HG03571 (cell line): ENCODE data around the gene PRRG2.

ENCODE experiments used
- ATAC-seq: cut with Tn5 transposase; IDR thresholded peaks from one replicate; pipeline ENCODE4 v1.9.1; 2021; ENCODE audit not compliant: unreplicated experiment

PRRG2 gene

DNA sequence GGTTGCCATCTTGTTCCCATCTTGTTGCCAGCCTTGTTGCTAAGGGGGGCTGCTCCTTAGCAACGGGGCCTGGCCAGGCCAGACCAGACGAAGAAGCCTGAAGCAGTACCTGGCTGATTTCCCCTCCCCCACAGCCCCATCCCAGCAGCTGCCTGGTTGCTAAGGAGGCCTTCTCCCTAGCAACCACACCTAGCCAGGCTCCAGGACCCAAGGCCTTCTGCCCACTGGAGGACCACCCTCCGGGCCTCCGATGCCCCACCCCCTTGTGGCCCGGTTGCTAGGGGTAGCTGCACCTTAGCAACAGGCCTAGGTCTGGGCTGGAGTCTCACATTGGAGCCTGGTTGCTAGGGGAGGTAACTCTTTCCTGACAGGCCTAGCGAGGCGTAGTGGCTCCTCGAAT, 3.9 kb downstream of the PRRG2 start:
- ATAC-seq, result no peak

DNA sequence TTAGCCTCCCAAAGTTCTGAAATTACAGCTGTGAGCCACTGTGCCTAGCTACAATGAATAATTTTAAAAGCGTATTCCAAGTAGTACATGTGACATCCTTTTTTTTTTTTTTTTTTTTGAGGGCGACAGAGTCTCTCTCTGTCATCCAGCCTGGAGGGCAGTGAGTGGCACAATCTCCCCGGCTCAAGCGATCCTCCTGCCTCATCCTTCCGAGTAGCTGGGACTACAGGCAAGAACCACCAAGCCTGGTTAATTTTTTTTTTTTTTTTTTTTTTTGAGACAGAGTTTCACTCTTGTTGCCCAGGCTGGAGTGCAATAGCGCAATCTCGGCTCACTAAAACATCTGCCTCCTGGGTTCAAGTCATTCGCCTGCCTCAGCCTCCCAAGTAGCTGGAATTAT, 6.1 kb downstream of the PRRG2 start:
- ATAC-seq, result no peak

DNA sequence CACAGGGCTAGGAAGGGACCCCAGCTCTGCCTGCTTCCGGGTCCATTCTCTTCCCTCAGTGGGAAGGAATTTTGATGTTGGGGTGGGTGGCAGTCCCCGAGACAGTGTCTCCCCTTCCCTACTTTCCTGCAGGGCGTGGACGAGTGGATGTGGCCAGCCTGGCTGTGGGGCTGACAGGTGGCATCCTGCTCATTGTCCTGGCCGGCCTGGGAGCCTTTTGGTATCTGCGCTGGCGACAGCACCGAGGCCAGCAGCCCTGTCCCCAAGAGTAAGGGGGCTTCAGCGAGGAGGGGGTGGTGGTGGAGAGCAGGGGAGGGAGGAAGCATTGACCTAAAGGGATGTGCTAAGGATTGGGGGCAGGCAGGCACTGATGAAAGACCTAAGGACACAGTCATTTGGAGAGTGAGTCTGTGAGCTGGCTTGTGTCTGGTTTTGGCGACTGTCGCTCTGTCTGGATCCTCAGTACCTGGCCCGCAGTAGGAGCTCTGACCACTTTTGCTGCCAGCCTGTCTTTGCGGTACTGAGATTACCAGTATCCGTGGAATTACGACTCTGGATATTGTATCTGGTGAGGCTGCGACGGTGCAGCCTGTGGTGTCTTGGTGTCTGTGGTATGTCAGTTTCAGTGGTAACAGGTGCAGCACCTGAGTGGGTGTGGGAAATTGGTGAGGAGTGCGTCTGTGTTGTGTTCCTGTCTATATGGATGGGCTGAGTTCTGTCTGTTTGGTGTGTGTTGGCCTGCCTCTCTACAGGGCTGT, 7.4 kb downstream of the PRRG2 start:
- no peak for ATAC-seq

DNA sequence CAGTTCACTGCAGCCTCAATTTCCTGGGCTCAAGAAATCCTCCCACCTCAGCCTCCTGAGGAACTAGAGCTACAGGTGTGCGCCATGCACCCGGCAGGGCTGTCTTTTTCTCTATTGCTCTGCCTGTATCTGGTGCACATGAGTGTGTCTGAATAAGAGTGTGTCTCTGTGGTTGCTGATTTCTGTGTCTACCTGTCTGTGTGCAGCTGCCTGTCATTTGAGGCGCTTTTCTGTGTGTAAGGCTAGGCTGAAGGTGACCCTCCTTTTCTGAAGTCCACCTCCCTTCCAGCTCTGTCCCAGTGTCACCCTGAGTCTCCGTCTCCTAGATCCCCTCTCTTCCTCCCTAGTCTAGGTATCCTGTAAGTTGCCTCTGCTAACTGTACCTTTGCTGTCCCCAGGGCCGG, 8.4 kb downstream of the PRRG2 start:
- no peak for ATAC-seq

DNA sequence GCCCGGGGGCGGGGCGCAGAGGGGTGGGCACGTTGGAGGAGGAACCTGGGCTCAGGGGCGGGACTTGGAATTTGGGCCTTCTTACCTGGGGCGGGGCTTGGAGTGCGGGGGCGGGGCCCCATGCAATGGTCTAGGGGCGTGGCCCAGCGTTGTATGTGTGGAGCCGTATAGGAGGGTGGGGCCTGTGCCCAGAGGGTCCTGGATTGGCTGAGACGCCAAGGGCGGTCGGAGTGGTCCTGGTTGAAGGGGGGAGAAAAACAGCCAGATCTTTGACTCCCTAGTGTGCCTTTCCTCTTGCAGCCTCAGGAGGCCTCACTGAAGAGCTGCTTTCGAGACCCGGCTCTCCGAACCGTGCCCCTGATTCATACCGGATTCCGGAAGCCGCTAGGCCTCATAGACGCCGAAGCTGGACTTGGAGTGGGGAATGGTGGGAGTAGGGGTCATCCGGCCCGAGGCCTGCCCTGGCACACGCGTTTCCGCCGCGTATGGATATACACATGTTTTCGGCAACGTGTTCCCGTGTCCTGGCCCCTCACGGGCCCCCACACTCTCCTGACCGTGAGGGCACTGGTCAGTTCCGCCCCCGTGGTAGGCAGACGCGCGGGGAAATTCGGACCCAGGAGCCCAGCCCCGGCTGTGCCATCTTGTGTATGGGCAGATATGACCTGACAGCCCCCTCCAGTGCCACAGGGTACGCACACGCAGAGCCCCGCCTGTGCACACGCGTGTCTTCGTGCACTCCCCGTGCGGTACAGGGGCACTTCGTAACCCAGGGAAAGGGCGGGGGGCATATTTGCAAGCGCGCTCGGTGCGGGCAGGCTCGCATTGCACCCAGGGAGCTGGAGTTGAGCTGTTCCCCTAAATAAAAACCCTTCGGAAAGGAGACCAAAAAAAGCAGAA, 9.2 kb downstream of the PRRG2 start:
- ATAC-seq, result peak; percentile 55

DNA sequence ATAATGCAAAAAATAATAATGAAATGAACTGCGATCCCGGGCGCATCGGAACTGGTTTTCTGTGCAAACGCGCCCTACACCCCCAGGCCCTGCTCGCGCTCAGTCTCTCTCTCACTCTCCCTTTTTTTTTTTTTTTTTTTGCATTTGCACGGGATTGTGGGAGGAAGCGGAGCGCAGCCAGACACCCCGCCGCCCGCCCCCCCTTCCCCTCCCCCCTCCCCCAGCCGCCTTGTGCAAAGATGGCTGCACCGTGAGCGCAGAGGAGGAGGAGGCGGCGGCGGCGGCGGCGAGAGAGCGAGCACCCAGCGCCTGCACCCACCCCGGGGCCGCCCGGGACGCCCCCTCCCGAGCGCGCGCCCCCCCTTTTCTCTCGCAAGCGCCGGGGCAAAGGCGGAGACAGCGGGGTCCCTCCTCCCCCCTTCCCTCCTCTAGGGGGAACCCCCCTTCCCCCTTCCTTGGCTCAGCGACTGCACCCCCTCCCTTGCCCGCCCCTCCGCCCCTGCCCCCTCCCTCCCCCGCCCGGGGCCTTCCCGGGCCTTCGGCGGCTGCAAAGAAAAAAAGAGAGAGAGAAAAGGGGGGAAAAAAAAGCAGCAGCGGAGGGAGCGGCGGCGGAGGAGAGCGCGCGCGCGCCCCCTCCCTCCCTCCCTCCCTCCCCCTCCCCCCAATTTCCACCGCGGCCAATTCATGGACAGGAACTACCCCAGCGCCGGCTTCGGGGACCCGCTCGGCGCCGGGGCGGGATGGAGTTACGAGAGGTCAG, 10.0 kb downstream of the PRRG2 start, which contains the start of gene PRR12:
TSS of gene PRR12 (plus strand) at position 212 of the 760 bp plus-strand sequence. CDS start at position 685, 473 bp downstream.
- ATAC-seq, result no peak

DNA sequence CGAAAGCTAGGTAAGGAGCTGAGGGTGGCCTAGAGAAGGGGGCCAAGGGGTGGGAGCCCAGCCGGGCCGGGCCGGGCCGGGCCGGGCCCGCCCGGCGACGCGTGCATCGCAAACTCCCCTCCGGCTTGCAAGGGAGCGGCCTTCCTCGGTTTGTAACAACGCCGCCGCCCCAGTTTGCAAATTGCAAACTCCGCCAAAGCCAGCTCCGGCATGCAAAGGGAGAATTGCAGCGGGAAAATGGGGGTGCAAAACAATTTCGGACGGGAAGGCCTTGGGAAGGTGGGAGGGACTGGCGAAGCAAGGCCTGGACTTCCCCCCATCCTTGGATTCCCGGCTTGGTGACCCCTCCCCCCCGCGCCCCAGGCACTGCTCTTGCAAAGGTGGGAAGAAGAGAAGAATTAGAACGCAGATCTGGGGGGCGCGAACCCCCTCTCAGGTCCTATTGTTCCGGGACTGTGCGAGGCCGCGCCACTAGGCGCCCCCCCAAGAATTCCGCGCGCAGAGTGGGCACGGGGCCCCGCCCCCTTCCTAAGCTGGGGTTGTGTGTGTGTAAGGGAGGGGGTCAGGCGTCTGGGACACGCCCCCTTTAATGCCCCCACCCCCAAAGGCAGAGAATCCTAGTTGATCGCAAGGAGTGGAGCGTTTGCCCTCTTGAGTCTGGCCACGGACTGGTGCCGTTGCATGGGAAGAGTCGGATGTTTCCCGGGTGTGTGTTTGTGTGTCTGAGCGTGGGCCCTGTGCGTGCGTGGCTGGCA, 10.8 kb downstream of the PRRG2 start:
- no peak for ATAC-seq

DNA sequence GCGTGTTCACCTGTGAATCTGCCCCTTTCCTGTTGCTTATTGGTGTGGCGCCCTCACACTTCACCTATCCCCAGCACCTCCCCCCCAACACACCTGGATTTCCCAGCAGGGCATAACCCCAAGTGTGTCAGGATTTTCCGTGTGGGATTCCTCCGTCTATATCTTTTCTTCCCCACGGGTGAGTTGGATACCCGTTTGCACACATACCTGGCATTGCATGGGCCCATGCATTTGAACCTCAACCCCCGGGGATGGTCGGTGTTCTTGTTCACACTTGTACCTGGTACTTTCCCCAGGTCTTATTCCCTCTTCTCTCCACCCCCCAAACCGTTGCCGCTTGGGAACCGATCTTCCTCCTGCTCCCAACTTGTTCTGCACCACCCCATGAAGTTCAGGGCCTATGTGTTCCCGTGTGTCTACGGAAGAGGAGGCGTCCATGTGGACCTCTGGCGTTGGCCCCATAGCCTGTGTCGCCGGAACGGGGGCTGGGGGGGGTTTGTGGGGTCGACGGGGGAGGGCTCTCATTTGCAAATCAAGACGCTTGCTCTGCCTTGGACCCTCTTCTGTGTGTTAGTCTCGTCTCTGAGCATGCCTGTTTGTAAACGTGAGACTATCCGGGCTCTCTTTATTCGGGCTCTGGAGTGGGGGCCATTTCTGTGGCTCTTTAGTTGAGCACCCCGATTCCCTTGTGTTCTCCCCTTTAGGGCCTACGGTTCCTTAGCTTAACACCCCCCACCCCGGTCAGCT, 11.5 kb downstream of the PRRG2 start:
- no peak for ATAC-seq

DNA sequence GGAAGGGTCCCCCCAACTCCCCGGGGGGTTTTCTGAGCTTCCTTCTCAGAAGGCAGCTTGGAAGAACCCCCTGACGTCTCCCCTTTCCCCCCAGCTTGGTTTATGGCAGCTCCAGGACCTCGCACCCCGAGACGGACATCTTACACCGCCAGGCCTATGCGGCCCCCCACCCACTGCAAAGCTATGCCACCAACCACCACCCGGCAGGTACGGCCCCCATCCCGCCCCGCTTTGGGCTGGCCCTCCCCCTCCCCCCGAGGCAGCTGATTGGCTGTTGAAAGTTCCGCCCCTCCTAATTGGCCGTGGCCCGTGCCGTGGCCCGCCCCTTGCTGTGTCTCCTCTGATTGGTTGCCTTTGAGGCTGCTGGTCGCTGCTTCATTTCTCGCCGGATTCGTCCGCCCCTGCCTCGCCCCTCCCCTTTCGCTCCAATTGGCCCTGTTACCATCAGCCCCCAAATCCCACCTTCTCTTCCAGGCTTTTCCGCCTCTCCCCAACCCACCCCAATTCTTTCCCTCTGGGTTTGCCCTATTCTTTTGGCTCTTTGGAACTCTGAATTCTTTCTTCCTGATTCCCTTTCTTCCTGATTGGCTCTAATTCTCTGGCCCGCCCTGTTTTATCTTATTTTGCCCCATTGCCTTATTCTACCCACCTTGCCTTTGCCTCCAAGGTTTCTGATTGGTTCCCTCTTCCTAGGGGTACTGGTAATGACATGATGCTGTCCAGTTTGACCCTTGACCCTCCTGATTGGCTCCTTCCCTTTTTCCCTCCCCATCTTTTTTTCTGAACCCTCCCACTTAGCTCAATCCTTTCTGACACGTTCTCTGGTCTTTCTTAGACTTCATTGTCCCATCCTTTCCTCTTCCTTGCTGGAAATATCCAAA, 12.4 kb downstream of the PRRG2 start:
- ATAC-seq, result no peak

DNA sequence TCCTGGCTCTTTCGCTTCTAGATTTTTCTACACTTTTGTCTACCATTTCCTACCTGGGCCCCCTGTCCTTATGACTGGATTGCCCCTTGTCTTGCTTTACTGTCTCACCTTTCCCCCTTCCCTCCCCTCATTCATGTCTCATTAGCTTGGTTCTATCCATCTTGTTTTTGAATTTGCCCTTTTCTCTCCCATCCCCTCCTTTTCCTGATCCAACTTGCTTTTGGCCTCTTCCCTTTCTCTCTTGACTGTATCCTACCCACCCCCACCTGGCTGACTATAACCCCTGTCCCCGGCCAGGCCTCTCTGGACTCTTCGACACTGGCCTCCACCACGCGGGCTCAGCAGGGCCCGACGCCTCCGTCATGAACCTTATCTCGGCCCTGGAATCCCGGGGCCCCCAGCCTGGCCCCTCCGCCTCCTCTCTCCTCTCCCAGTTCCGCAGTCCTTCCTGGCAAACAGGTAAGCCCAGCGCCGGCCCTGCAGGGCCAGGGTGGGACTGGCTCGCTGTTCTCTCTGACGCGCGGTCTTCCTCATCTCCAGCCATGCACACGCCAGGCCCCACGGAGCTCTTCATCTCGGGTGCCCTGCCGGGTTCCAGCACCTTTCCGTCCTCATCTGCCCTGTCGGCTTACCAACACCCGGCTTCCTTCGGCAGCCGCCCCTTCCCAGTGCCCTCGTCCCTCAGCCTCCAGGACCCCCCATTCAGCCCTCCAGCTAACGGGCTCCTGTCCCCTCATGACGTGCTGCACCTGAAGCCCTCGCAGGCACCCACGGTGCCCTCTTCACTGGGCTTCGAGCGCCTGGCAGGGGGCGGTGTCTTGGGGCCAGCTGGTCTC, 13.3 kb downstream of the PRRG2 start:
- ATAC-seq, result no peak

DNA sequence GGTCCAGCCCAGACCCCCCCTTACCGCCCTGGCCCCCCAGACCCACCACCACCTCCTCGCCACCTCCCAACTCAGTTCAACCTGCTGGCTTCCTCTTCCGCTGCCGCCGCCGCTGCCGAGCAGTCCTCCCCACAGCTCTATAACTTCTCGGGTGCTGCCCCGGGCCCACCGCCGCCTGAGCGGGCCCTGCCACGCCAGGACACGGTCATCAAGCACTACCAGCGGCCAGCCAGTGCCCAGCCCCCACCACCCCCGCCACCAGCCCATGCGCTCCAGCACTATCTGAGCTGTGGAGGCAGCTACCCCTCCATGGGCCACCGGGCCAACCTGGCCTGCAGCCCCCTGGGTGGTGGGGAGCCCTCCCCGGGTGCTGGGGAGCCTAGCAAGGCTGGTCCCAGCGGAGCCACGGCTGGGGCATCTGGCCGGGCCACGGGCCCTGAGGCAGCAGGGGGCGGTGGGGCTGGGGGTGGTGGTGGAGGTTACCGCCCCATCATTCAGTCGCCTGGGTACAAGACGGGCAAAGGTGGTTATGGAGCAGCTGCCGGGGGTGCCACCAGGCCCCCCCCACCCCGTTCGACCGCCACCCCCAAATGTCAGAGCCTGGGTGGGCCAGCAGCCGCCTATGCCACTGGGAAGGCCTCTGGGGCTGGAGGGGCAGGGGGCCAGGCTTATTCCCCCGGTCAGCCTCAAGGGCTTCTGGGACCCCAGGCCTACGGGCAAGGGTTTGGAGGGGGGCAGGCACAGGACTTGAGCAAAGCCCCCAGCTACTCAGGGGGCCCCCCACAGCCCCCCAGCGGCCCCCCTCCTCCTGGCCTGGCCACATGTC, 14.1 kb downstream of the PRRG2 start:
- no peak for ATAC-seq

DNA sequence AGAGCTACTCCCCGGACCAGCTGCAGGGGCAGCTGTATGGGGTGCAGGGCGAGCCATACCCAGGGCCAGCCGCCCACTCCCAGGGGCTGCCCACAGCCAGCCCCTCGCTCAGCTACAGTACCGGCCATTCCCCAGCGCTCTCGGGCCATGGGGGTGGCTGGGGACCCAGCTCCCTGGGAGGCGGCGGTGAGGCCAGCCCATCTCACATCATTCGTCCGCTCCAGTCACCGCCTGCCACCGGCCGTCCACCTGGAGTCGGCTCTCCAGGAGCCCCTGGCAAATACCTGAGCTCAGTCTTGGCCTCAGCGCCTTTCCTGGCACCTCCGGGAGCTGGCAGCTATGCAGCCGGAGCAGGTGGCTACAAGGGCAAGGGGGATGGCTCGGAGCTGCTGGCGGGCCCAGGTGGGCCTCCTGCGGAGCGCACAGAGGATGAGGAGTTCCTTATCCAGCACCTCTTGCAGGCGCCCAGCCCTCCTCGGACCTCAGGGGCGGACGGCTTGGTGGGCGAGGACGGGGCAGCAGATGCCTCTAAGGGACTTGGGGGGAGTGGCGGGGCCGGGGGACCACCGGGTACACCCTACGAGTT, 14.8 kb downstream of the PRRG2 start:
- no peak for ATAC-seq

DNA sequence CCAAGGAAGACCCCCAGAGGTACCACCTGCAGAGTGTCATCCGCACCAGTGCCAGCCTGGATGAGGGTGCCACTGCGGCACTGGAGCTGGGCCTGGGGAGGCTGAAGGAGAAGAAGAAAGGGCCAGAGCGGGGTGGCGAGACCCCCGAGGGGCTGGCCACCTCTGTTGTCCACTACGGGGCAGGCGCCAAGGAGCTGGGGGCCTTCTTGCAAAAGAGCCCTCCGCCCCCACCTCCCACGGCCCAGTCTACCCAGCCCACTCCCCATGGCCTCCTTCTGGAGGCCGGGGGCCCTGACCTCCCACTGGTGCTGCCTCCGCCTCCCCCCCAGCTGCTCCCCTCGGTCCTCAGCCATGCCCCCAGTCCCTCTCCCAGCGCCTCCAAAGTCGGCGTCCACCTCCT, 15.3 kb downstream of the PRRG2 start:
- ATAC-seq, result no peak

DNA sequence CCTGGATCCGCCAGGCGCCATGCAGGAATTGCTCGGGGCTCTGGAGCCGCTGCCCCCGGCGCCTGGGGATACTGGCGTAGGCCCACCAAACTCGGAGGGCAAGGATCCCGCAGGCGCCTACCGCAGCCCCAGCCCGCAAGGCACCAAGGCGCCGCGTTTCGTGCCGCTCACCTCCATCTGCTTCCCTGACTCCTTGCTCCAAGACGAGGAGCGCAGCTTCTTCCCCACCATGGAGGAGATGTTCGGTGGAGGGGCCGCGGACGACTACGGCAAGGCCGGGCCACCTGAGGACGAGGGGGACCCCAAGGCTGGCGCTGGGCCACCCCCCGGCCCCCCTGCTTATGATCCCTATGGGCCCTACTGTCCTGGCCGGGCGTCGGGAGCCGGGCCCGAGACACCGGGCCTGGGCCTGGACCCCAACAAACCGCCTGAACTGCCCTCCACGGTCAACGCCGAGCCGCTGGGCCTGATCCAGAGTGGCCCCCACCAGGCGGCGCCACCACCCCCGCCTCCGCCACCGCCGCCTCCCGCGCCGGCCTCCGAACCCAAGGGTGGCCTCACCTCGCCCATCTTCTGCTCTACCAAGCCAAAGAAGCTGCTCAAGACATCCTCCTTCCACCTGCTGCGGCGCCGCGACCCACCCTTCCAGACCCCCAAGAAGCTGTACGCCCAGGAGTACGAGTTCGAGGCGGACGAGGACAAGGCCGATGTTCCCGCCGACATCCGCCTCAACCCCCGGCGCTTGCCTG, 16.0 kb downstream of the PRRG2 start:
- ATAC-seq, result no peak

DNA sequence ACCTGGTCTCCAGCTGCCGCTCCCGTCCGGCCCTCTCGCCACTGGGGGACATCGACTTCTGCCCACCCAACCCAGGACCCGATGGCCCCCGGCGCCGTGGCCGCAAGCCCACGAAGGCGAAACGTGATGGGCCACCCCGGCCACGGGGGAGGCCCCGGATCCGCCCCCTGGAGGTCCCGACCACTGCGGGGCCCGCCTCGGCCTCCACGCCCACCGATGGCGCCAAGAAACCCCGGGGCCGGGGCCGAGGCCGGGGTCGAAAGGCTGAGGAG, 16.5 kb downstream of the PRRG2 start:
- no peak for ATAC-seq
